GM20000 (cell line): ENCODE measurements around the gene GLP2R.

Experiments used
- DNase-seq: peaks from one replicate; pipeline ENCODE4 v3.0.0; 2012; ENCODE audit warnings: low spot score
- TF ChIP-seq, protein P1 (sequence below): IDR thresholded peaks from 2 replicates; pipeline ENCODE4 v1.5.1; 2012; ENCODE audit warnings: mild to moderate bottlenecking, control low read depth; ENCODE audit errors: extremely low read depth, missing control alignments

The GLP2R gene

DNA sequence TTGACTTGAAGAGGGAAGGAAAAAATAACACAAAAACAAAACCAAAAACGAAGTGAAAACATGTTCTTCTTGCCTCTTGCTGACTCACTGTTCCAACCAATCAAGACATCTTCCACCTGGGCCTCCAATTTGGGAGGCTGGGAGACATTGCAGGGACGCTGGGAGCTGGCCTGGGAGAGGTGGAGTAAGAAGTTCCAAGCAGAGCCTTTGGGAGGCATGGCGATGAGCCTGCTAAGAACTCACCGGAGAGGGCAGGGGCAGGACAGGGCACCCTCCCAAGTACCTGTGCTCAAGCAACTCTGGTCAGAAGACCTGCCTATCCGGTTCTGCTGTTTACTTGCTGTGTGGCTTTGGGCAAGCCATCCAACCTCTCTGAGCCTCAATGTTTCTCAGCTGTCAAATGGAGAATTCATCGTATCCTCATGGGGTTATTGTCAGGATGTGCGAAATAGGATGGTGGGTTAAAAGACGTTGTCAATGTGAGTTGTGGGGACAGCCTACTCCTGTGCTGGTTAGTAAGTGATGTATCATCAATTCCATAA is 856 bp upstream of the GLP2R start:
- DNase-seq: no peak
- TF ChIP-seq, protein P1, sequence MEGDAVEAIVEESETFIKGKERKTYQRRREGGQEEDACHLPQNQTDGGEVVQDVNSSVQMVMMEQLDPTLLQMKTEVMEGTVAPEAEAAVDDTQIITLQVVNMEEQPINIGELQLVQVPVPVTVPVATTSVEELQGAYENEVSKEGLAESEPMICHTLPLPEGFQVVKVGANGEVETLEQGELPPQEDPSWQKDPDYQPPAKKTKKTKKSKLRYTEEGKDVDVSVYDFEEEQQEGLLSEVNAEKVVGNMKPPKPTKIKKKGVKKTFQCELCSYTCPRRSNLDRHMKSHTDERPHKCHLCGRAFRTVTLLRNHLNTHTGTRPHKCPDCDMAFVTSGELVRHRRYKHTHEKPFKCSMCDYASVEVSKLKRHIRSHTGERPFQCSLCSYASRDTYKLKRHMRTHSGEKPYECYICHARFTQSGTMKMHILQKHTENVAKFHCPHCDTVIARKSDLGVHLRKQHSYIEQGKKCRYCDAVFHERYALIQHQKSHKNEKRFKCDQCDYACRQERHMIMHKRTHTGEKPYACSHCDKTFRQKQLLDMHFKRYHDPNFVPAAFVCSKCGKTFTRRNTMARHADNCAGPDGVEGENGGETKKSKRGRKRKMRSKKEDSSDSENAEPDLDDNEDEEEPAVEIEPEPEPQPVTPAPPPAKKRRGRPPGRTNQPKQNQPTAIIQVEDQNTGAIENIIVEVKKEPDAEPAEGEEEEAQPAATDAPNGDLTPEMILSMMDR: no peak

DNA sequence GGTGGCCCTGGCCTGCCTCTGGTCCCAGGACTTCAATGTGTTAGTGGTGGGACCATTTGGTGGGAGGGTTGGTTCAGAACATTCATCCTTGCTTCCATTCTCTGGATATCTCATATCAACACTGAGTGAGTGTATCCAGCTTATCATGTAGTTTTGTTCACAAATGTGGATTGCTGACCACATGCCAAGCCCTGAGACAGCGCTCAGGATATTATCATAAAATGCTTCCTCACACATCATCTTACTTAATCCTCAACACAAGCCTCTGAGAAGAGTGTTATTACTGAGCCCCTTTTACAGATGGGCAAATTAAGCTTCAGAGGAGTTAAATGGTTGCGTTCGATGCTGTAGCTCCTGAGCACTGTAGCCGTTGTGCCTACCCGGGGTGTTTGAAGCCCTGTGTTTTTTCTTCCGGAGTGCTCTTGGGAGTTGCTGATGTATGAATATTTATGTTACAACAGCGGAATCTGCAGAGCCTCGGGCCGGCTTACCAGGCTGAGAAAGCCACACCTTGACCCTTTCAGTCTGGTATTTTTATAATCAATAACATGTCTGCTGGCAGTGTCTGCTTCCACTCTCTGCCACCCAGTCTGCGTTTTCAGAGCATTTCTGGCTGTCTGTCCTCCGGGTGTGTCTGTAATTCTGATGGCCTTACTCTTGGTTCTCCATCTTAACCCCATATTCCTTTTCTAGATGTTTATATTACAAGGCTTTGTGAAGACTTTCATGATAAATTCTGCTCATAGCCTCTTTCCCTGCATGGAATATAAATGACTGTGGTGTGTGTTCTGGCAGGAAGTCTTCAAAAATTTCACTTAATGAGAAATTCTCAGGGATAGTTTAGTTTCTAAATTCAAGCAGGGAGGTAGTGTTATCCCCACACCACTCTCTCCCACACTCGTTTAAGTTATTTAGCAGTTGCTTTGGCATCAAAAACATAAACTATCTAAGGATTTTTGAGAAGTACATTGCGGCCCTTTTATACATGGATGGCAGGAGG is 2.9 kb downstream of the GLP2R start:
- TF ChIP-seq, protein P1: no peak
- DNase-seq: no peak

DNA sequence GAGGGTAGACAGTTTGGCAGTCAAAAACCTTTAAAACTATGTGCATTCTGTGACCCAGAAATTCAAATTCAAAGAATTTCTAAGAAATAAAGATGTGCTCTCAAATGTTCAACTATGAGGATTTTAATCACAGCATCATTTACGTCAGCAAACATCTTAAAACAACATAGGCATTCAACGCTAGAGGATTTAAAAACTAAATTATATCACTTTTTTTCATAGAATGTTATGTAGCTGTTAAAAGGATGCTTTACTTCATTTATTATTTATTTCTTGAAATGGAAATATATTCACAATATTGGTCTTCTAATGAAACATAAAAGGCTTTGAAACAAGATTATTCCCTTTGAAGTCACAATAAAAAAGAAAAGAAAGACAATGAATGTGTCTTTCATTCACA is 3.6 kb downstream of the GLP2R start:
- DNase-seq: no peak
- TF ChIP-seq, protein P1: no peak

DNA sequence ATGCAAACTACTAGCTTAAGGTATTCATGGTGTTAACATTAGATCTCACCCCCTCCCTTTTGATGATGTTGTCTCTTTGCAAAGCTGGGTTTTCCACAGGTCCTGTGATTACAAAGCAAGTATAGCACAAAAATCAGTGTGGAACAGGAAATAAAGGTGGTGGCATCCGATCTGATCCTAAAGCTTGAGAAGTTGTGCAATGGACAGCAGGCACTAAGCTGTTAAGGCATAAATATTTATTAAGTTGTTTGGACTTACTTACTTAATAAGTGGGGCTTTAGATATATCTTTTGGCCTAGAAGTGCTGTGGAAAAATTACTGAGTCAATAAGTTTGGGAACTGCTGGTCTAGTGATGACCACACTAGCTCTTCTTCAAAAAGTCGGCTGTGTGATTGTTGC is 5.0 kb downstream of the GLP2R start:
- TF ChIP-seq, protein P1: no peak
- no peak for DNase-seq

DNA sequence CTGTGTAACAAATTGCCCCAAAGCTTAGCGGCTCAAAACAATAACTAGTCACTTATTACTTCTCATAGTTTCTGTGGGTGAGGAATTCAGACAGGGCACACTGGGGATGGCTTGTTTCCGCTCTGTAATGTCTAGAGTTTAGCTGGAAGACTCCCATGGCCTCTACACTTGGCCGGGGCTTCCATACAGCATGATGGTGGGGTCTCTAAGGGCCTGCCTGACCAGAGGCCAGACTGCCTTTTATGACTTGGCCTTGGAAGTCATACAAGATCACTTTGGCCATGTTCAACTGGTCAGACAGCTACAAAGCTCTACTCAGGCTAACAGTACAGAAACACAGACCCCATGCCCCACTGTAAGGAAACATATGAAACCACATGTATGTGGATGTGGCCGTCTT is 8.2 kb downstream of the GLP2R start:
- TF ChIP-seq, protein P1: no peak
- no peak for DNase-seq

DNA sequence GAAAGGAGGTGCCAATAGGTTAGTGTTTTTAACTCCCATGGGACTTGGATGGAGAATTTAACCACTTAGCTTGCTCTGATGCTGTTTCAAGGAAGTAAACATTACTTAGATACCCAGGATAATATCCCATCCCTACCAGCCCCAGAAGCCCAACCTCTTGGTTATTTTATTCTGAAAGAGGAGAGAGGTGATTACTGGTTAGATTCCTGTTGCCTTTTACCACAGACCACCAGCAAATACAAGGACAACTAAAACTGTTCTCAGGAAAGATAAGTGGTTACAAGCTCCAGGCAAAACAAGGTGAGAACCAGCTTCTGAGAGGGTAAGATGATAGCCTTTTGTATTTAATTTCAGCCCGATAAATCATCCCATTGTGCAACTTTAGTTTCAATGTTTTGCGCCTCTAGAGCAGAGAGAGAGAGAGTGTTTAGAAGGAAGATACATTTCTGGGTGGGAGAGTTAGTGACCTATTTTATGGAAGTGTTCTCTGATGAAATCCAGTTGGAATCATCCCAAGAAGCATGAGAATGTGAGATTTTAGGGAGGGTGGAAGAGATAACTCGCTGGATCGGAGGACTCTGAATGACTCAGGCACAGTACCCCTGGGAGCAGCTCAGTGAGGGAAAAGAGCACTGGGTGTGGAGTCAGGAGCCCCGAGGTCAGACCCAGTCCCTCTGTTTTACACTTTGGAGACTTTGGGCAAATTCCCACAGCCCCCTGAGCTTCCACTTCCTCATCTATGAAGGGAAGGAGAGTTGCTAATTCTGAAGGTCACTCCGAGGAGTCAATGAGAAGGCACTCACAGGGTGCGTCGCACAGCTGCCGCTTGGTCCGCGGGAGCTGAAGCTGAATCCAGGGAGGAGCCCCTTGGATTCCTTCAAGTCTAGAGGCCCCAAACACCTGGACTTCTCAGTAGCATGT is 12.1 kb downstream of the GLP2R start:
- TF ChIP-seq, protein P1: no peak
- DNase-seq: no peak

DNA sequence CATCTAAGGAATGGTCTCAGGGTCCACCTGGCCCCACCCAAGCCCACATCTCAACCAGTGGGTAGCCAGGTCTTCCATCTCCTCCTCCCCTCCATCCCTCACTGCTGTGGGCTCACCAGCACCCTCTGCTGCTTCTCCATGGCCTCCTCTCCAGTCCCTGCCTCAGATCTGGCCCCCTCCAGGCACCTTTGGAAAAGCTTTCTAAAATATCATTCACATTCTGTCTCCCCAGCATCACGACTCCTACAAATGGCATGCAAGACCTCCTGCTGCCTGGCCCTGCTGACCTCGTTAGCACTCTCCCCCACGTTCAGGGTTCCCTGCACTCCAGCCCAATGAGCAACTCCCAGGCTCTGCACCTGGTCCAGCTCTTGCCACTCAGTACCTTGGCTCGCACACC is 13.7 kb downstream of the GLP2R start:
- TF ChIP-seq, protein P1: no peak

More for the DNA sequence above, 13.7 kb downstream of the GLP2R start:
- no peak for DNase-seq
